GM12878 (cell line): Measurements from ENCODE around the gene SPATA1. TPM values are rescaled to one million over a fixed set of nuclear protein-coding genes. Genes with fewer than 3 reads are reported as not detected.

Experiments used
- ATAC-seq: fragments of 200-7000 bp; cut with Tn5 transposase; 3 replicates; pipeline ENCODE4 v1.9.1; 2020; ENCODE audit warnings: mild to moderate bottlenecking, moderate library complexity
- BruUV-seq: library from RNA; stranded (reverse); fragments of 400-500 nt; replicated peaks from 2 replicates; lab custom pipeline; 2021; lab: Mats Ljungman, UMichigan
- CTCF ChIA-PET: fragments of 300-600 bp; sonication (Branson Sonifier 250); formaldehyde crosslinking; extraction: SDS; loops from one replicate; lab custom pipeline; 2021; ENCODE audit warnings: inconsistent platforms; lab: Yijun Ruan, JAX
- POLR2A ChIA-PET: fragments of 350-600 bp; formaldehyde crosslinking; extraction: SDS; loops from one replicate; lab custom pipeline; 2021; ENCODE audit warnings: inconsistent platforms; lab: Charles Lee
- RAD21 ChIA-PET: fragments of 300-600 bp; sonication (Branson Sonifier 250); formaldehyde crosslinking; loops from one replicate; lab custom pipeline; 2023; ENCODE audit warnings: antibody characterized with exemption; ENCODE audit not compliant: unreplicated experiment; lab: Charles Lee
- SMC1A ChIA-PET: fragments of 300-600 bp; sonication (Branson Sonifier 250); formaldehyde crosslinking; loops from one replicate; lab custom pipeline; 2023; ENCODE audit not compliant: unreplicated experiment, uncharacterized antibody; lab: Charles Lee
- DNase-seq: peaks from one replicate; pipeline ENCODE4 v3.0.0-alpha.2; 2011; ENCODE audit warnings: low read depth, low spot score
- FAIRE-seq: peaks from 3 replicates; lab custom pipeline; 2011; peaks lifted over from hg19 to GRCh38; lab: Jason Lieb, UNC
- H2AFZ ChIP-seq: 2 replicates; pipeline ENCODE4 v1.6.0; 2011; ENCODE audit warnings: low read depth, low read length, control low read depth; ENCODE audit not compliant: control insufficient read depth
- H3K27ac ChIP-seq: 2 replicates; pipeline ENCODE4 v1.5.1; 2011; ENCODE audit warnings: control low read depth; ENCODE audit not compliant: control insufficient read depth, insufficient read depth
- H3K27me3 ChIP-seq, 2 experiments: replicated peaks in 1 of 2; 2 replicates each; pipeline versions ENCODE4 v1.6.0 to v1.6.1; 2011; ENCODE audit warnings: low read length in 1 of 2; ENCODE audit not compliant: control insufficient read depth in 2 of 2, insufficient read depth in 2 of 2
- H3K36me3 ChIP-seq, 2 experiments: 2 replicates each; pipeline ENCODE4 v1.5.1; 2011; ENCODE audit warnings: low read length in 1 of 2; ENCODE audit not compliant: control insufficient read depth in 2 of 2, insufficient read depth in 2 of 2
- H3K4me1 ChIP-seq: 2 replicates; pipeline ENCODE4 v1.6.1; 2011; ENCODE audit warnings: mild to moderate bottlenecking, low read length, moderate library complexity, mixed read lengths; ENCODE audit not compliant: control insufficient read depth, insufficient read depth
- H3K4me2 ChIP-seq: 2 replicates; pipeline ENCODE4 v1.6.0; 2011; ENCODE audit warnings: control low read depth; ENCODE audit not compliant: control insufficient read depth, insufficient read depth
- H3K4me3 ChIP-seq: fragments of 200-600 bp; sonication (generic); 2 replicates; pipeline ENCODE4 v1.5.1; 2016
- H3K79me2 ChIP-seq: 2 replicates; pipeline ENCODE4 v1.6.0; 2011; ENCODE audit warnings: low read length; ENCODE audit not compliant: control insufficient read depth, insufficient read depth
- H3K9ac ChIP-seq: 2 replicates; pipeline ENCODE4 v1.8.0; 2011; ENCODE audit warnings: low read length, control low read depth, mixed read lengths; ENCODE audit not compliant: control insufficient read depth, insufficient read depth
- H3K9me3 ChIP-seq: replicated peaks from 3 replicates; pipeline ENCODE4 v1.5.1; 2011; ENCODE audit warnings: mild to moderate bottlenecking, low read length; ENCODE audit not compliant: control insufficient read depth, insufficient read depth
- H4K20me1 ChIP-seq: 2 replicates; pipeline ENCODE4 v1.6.0; 2011; ENCODE audit not compliant: control insufficient read depth, insufficient read depth
- EED ChIP-seq: sonication (generic); IDR thresholded peaks from 2 replicates; pipeline ENCODE4 v1.6.1; 2016; ENCODE audit warnings: antibody characterized with exemption, low read depth
- IKZF2 ChIP-seq, 2 experiments: fragments of 450-650 bp; IDR thresholded peaks; 2 replicates each; pipeline ENCODE4 v1.6.1; 2017; ENCODE audit warnings: mild to moderate bottlenecking in 2 of 2, moderate library complexity in 2 of 2
- RUNX3 ChIP-seq: IDR thresholded peaks from 2 replicates; pipeline ENCODE4 v1.6.1; 2012; ENCODE audit warnings: low read length, inconsistent platforms
- USF1 ChIP-seq: IDR thresholded peaks from 2 replicates; pipeline ENCODE4 v1.6.1; 2011; ENCODE audit warnings: borderline replicate concordance, low read depth, mild to moderate bottlenecking, moderate library complexity, mixed read lengths, low read length; ENCODE audit not compliant: insufficient read depth; ENCODE audit errors: extremely low read length
- WGBS: methylation state at CpG from one replicate; pipeline ENCODE4 v1.1.6; 2016; ENCODE audit warnings: low lambda C conversion rate; ENCODE audit not compliant: insufficient replicate concordance, insufficient coverage; ENCODE audit errors: missing lambda C conversion rate; 5-methylcytosine and 5-hydroxymethylcytosine counted together
- in situ Hi-C: fragments of 300-500 bp; cut with MboI; formaldehyde crosslinking; loops from 9 replicates; pipeline ENCODE4 v1.14.3; 2018; ENCODE audit warnings: mixed read lengths
- intact Hi-C: fragments of 100-400 bp; cut with micrococcal nuclease; formaldehyde crosslinking; loops from one replicate; pipeline ENCODE4 v1.14.2; 2022; ENCODE audit not compliant: unreplicated experiment
- polyA plus RNA-seq, 11 experiments: library from polyadenylated mRNA; depleted of rRNA in 4 of 11; unstranded in 6 of 11; stranded (reverse) in 5 of 11; fragments of >200 nt; fragmentation: Nextera tagmentation in 4 of 11; fragmentation: Illumina TruSeq in 1 of 11; extraction: Ambion mirVana in 4 of 11; extraction: Trizol in 1 of 11; gene quantifications; 1 replicate in 1 of 11; 2 replicates in 10 of 11; pipeline versions ENCODE4 v1.2.1 to v1.2.3, GENCODE V29; 2011 to 2016; ENCODE audit warnings: inconsistent platforms in 2 of 11, missing spikeins in 2 of 11, low read depth in 1 of 11
- total RNA-seq, 4 experiments: library from RNA; depleted of rRNA in 3 of 4; stranded (reverse); fragments of >200 nt in 3 of 4; fragmentation: Illumina TruSeq in 1 of 4; extraction: Trizol in 1 of 4; gene quantifications; 2 replicates each; pipeline versions ENCODE4 v1.2.1 to v1.2.3, GENCODE V29; 2013 to 2021
- TF ChIP-seq, protein P1 (sequence below): IDR thresholded peaks from 2 replicates; pipeline ENCODE4 v1.6.1; 2012; ENCODE audit warnings: improper control_type of control experiment, low read depth, low read length; ENCODE audit not compliant: insufficient replicate concordance

The SPATA1 gene
- total and polyA plus RNA-seq, 10 of the 15 experiments (the other 5 are each of a cell fraction or from before 2014, with no cell fraction given): 0.74 to 2.4 (median 1.9) TPM

GRCh38 chr1:84598846-84599741 is 92.9 kb downstream of the SPATA1 start (continued):
- TF ChIP-seq, protein P1, sequence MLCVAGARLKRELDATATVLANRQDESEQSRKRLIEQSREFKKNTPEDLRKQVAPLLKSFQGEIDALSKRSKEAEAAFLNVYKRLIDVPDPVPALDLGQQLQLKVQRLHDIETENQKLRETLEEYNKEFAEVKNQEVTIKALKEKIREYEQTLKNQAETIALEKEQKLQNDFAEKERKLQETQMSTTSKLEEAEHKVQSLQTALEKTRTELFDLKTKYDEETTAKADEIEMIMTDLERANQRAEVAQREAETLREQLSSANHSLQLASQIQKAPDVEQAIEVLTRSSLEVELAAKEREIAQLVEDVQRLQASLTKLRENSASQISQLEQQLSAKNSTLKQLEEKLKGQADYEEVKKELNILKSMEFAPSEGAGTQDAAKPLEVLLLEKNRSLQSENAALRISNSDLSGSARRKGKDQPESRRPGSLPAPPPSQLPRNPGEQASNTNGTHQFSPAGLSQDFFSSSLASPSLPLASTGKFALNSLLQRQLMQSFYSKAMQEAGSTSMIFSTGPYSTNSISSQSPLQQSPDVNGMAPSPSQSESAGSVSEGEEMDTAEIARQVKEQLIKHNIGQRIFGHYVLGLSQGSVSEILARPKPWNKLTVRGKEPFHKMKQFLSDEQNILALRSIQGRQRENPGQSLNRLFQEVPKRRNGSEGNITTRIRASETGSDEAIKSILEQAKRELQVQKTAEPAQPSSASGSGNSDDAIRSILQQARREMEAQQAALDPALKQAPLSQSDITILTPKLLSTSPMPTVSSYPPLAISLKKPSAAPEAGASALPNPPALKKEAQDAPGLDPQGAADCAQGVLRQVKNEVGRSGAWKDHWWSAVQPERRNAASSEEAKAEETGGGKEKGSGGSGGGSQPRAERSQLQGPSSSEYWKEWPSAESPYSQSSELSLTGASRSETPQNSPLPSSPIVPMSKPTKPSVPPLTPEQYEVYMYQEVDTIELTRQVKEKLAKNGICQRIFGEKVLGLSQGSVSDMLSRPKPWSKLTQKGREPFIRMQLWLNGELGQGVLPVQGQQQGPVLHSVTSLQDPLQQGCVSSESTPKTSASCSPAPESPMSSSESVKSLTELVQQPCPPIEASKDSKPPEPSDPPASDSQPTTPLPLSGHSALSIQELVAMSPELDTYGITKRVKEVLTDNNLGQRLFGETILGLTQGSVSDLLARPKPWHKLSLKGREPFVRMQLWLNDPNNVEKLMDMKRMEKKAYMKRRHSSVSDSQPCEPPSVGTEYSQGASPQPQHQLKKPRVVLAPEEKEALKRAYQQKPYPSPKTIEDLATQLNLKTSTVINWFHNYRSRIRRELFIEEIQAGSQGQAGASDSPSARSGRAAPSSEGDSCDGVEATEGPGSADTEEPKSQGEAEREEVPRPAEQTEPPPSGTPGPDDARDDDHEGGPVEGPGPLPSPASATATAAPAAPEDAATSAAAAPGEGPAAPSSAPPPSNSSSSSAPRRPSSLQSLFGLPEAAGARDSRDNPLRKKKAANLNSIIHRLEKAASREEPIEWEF: no peak
- TF ChIP-seq IKZF2 (IDR thresholded peaks at IDR 0.05): peak; percentile 61 to 64; a peak in 3 of 4 replicates

GRCh38 chr1:84600796-84601195 is 94.6 kb downstream of the SPATA1 start:
- no peak for DNase-seq
- Histone ChIP-seq H3K36me3 (no peaks in the 10 kb centered on the region), H3K4me1 (peaks cover 28% of the 10 kb centered on the region)
- TF ChIP-seq EED (0 out of 2 replicates have a peak, but pooled peaks have one; percentile 31), RUNX3 (peak; percentile 33), USF1 (no peak)
- TF ChIP-seq, all 136 proteins: peak for 2
- ChIA-PET SMC1A (interaction anchor here (1.0 kb wide), 1 partner anchor 11 kb away, joined by 3 read pairs; no protein-coding TSS in a partner anchor), POLR2A (interaction anchor here (3.2 kb wide), 1 partner anchor 26 kb away, joined by 12 read pairs; the partner anchor contains the start of gene CTBS), RAD21 (interaction anchor here (0.7 to 1.8 kb wide), 2 partner anchors 85 to 158 kb away, joined by 3 to 9 read pairs; no protein-coding TSS in a partner anchor), CTCF (interaction anchor here (0.9 kb wide), 1 partner anchor 15 kb away, joined by 3 read pairs; no protein-coding TSS in a partner anchor)
- Histone ChIP-seq H3K9ac (no peak overlapping the region), H3K4me2 (0 out of 2 replicates have a peak overlapping the region, but pooled peaks have one; percentile 19), H3K4me3 (no peak overlapping the region), H3K27me3 (no peaks in the 10 kb centered on the region), H4K20me1 (no peaks in the 10 kb centered on the region), H3K9me3 (peaks cover 18% of the 10 kb centered on the region), H3K27ac (peak overlapping the region; percentile 92), H3K79me2 (no peaks in the 10 kb centered on the region), H2AFZ (no peak overlapping the region; the same call in 1 of the 2 replicates)
- BruUV-seq: no TSS peak
- ATAC-seq: no peak
- intact Hi-C loops (no loop called here), in situ Hi-C loops (no loop called here)
- no peak for FAIRE-seq
- 41% methylated on average over 5 of the region's 5 CpGs for WGBS
